IPS-20b (cell line): ENCODE measurements around the gene TFDP1.

ENCODE experiments used
- H3K27ac ChIP-seq: one replicate; pipeline ENCODE4 v1.5.1; 2013; ENCODE audit warnings: low read length
- H3K27me3 ChIP-seq: 2 replicates; pipeline ENCODE4 v1.6.1; 2013; ENCODE audit warnings: mild to moderate bottlenecking, low read length, inconsistent platforms; ENCODE audit not compliant: insufficient read depth
- H3K36me3 ChIP-seq: 2 replicates; pipeline ENCODE4 v1.6.1; 2013; ENCODE audit warnings: low read depth, mild to moderate bottlenecking, inconsistent platforms, low read length, moderate library complexity; ENCODE audit not compliant: insufficient read depth
- H3K4me1 ChIP-seq: 2 replicates; pipeline ENCODE4 v1.6.1; 2013; ENCODE audit warnings: mild to moderate bottlenecking, control low read depth, inconsistent platforms, low read length, moderate library complexity; ENCODE audit not compliant: insufficient read depth
- H3K4me3 ChIP-seq: 2 replicates; pipeline ENCODE4 v1.5.1; 2013; ENCODE audit warnings: mild to moderate bottlenecking, low read length, inconsistent platforms
- H3K9ac ChIP-seq: 2 replicates; pipeline ENCODE4 v1.6.1; 2013; ENCODE audit warnings: low read depth, mild to moderate bottlenecking, inconsistent platforms, low read length, moderate library complexity
- H3K9me3 ChIP-seq: 2 replicates; pipeline ENCODE4 v1.6.1; 2013; ENCODE audit warnings: mild to moderate bottlenecking, low read depth, low read length, inconsistent platforms; ENCODE audit not compliant: insufficient read depth

Gene TFDP1

DNA sequence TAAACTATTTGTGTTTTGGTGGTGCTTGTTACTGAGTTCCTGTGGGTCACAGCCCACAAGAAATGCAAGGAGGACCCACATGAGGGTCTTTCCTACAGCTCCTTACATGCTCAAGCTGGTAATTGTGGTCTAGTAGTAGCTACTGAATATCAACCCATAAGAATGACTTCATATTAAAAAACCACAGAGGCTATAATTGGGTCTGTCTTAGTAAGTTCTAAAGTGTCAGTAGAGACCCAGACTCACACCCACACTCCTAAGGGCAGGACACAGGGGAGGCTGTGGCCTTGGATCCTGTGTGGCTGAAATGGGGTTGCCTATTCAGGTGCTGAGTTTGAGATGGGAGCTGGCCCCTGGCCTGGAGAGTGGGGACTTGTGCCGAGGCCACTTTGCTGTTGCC, 19.6 kb downstream of the TFDP1 start:
- no peak overlapping the region for H3K27ac ChIP-seq
- H3K27me3 ChIP-seq: no peaks in the 10 kb centered on the region
- H3K9ac ChIP-seq: no peak overlapping the region

DNA sequence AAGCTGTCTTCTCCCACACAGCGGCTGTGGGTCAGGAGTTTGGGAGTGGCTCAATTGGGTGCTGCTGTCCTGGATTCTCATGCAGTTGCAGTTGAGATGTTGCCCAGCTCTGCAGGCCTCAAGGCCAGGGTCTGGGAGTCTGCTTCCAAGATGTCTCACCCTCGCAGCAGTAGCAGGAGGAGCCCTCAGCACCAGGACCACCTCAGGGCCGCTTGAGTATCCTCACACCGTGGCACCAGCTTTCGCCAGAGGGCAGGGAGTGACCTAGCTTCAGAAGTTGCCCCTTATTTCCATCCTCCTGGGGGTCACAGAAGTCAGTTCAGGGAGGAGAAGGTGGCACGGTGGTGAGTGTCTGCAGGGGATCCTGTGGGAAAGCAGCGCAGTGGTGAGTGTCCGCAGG, 20.9 kb downstream of the TFDP1 start:
- Histone ChIP-seq H3K27ac (no peak overlapping the region), H3K4me1 (peaks cover 6% of the 10 kb centered on the region; the same call in 1 of the 2 replicates), H3K27me3 (no peaks in the 10 kb centered on the region), H3K4me3 (no peak overlapping the region), H3K36me3 (peaks cover 9% of the 10 kb centered on the region; the same call in 1 of the 2 replicates), H3K9ac (no peak overlapping the region), H3K9me3 (no peaks in the 10 kb centered on the region)

More for the DNA sequence above, 19.6 kb downstream of the TFDP1 start:
- peaks cover 21% of the 10 kb centered on the region for H3K36me3 ChIP-seq
- H3K9me3 ChIP-seq: no peaks in the 10 kb centered on the region
- peaks cover 6% of the 10 kb centered on the region; the same call in 1 of the 2 replicates for H3K4me1 ChIP-seq
- H3K4me3 ChIP-seq: no peak overlapping the region

DNA sequence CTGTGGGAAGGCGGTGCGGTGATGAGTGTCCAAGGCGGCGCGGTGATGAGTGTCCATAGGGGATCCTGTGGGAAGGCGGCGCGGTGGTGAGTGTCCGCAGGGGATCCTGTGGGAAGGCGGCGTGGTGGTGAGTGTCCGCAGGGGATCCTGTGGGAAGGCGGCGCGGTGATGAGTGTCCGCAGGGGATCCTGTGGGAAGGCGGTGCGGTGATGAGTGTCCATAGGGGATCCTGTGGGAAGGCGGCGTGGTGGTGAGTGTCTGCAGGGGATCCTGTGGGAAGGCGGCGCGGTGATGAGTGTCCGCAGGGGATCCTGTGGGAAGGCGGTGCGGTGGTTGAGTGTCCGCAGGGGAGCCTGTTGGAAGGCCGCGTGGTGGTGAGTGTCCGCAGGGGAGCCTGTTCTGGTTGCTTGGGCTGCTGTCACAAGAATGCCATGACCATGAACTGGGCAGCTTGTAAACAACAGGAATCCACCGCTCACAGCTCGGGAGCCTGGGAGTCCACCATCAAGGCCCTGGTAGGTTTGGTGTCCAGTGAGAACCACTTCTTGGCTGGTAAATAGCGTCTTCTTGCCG, 21.4 kb downstream of the TFDP1 start:
- Histone ChIP-seq H3K36me3 (peaks cover 9% of the 10 kb centered on the region), H3K4me1 (peaks cover 6% of the 10 kb centered on the region; the same call in 1 of the 2 replicates), H3K9me3 (no peaks in the 10 kb centered on the region), H3K4me3 (no peak overlapping the region), H3K27me3 (no peaks in the 10 kb centered on the region), H3K9ac (no peak overlapping the region), H3K27ac (no peak overlapping the region)

DNA sequence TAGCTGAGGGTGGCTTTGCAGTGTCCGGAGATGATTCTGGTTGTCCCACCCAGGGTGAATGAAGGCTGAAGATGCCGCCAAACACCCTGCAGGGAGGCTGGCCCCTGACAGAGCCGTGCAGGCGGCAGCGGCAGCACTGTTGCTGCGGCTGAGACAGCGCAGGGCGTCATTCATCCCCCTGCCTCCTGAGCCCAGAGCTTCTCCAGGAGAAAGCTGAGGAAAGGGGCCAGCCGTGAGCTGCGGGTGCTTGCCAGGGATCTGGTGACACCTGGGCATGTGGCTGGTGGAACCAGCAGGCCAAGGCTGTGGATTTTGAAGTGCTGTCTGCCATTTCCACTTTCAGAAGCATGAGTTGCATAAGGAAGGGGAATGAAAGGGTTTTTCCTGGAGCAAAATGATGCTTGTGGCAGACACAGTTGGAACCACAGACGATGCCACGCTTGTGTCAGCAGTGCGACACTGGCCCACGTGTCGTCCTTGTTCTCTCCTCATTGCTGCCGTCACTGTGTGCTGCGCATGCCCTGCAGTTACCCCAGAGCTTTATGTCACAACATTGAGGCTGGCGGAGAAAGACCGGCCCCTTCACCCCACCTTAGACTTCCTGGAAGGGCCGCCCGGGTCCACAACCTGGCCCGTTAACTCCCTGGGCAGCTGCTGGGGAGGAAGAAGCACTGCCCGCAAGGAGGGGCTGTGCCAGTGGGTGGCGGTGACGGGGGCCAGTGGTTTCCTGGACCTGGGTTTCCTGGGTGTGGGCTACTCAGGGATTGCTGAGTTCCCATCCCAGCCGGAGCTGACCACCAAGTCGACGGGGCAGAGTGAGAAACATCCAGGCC, 22.7 kb downstream of the TFDP1 start:
- Histone ChIP-seq H3K27me3 (no peaks in the 10 kb centered on the region), H3K9me3 (no peaks in the 10 kb centered on the region), H3K4me1 (peaks cover 6% of the 10 kb centered on the region; the same call in 1 of the 2 replicates), H3K4me3 (no peak overlapping the region), H3K9ac (no peak overlapping the region), H3K36me3 (peaks cover 22% of the 10 kb centered on the region), H3K27ac (no peak overlapping the region)

DNA sequence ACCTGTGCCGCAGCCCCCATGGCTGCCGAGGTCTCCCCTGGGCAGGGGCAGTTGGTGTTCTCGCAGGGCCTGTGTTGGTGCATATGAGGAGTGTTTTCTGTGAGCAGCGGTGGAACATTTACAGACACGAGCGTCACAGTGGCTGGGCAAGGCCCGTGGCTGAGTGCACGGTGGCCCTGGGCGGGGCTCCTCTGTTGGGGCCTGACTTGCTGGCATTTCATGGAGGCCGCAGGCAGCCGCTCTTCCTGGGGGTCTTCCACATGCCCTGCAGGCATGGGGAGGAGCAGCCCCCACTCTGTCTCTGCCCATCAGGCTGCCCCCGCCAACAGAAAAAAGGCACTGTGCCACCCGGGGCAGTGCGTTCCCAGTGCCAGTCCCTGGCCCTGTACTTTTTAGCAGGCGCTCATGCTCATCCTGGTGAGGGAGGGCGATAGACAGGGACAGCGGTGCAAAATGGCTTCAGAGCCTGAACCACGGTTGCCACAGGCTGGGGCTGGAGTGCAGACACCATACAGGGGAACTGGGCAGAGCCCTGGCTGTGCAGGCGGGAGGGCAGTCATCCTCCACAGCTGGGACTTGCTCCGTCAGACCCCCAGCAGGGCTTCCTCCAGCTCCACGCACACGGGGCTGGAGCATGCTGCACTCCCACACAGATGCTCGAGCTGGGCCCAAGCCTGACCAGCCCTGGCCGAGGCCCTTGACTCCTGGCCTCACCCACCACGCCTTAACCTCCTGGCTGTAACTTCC, 23.5 kb downstream of the TFDP1 start:
- H3K4me3 ChIP-seq: no peak overlapping the region
- H3K27me3 ChIP-seq: no peaks in the 10 kb centered on the region
- H3K36me3 ChIP-seq: peaks cover 27% of the 10 kb centered on the region
- no peaks in the 10 kb centered on the region for H3K4me1 ChIP-seq
- no peaks in the 10 kb centered on the region for H3K9me3 ChIP-seq
- H3K27ac ChIP-seq: no peak overlapping the region
- H3K9ac ChIP-seq: no peak overlapping the region

DNA sequence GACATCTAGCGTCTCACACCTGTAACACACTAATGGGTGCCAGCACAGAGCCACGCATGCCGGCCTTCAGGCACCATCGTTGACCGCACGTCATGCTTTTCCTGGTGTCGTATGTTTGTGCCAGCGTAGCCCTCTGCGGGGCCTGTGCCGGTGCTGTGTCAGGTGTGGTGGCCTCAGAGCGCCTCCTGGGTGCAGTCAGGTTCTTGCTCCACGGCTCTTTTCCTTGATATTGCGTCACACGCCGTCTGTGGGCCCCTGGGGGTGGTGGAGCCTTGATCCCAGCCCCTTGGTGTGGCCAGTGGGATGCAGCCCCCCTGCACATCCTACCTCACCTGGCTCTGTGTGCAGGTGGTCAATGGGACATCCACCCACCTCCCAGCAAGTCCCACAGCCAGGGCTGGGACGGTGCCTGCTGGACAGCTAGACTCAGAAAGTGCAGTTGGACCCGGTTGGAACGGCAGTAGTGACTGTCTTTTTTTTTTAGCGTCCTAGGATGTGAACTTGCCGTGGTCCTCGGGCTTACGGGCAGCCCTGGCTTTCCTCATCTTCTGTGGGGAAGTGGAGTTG, 24.5 kb downstream of the TFDP1 start:
- Histone ChIP-seq H3K36me3 (peaks cover 36% of the 10 kb centered on the region), H3K27me3 (no peaks in the 10 kb centered on the region), H3K9ac (no peak overlapping the region), H3K9me3 (no peaks in the 10 kb centered on the region), H3K27ac (no peak overlapping the region), H3K4me3 (no peak overlapping the region), H3K4me1 (no peaks in the 10 kb centered on the region)

DNA sequence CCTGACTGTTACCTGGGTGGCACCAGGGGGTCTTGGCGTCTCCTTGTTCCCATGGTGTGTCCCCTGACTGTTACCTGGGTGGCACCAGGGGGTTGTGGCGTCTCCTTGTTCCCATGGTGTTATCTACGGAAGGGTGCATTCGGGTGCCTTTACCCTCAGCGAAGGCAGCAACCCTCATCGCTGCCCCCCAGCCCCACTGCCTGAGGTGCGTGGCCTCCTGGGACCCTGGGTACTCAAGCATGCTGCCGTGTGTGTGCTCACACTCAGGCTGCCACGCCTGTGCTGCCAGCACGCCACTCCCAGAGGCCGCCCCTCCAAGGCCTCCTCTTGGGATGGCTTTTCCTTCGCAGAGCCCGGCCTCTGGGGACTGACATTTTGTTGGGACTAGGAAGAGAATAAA, 25.1 kb downstream of the TFDP1 start:
- Histone ChIP-seq H3K4me1 (no peaks in the 10 kb centered on the region), H3K27ac (no peak overlapping the region)

DNA sequence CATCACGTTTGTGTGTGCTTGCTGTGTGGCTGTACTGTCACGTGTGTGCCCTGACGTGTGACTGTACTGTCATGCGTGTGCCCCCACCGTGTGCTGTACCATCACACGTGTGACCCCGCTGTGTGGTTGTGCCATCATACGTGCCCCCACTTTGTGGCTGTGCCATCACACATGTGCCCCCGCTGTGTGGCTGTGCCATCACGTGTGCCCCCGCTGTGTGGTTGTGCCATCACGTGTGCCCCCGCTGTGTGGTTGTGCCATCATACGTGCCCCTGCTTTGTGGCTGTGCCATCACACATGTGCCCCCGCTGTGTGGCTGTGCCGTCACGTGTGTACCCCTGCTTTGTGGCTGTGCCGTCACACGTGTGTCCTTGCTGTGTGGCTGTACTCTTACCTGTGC, 25.7 kb downstream of the TFDP1 start:
- no peaks in the 10 kb centered on the region for H3K4me1 ChIP-seq
- H3K4me3 ChIP-seq: no peak overlapping the region
- no peaks in the 10 kb centered on the region for H3K27me3 ChIP-seq
- no peak overlapping the region for H3K9ac ChIP-seq
- peaks cover 44% of the 10 kb centered on the region for H3K36me3 ChIP-seq
- no peak overlapping the region for H3K27ac ChIP-seq
- no peaks in the 10 kb centered on the region for H3K9me3 ChIP-seq

More for the DNA sequence above, 25.1 kb downstream of the TFDP1 start:
- Histone ChIP-seq H3K4me3 (no peak overlapping the region), H3K9me3 (no peaks in the 10 kb centered on the region), H3K36me3 (peaks cover 37% of the 10 kb centered on the region), H3K27me3 (no peaks in the 10 kb centered on the region), H3K9ac (no peak overlapping the region)

DNA sequence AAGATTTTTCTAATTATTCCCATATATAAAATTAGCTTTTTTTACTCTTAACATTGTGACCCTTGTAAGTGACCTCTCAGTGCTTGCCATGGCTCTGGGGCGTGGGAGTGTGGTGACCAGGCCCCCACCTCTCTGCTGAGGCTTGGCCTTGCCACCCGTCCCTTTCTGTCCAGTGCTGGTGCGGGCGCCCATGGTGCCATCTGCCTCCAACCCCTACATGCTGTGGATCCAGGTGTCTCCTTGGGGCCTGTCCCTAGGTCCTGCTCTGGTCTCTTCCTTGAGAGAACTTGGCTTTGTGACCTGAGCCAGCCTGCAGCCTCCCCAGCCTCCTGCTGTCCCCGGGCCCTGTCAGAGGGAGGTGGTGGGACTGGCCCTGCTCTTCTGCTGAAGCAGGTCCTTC, 27.4 kb downstream of the TFDP1 start:
- no peak overlapping the region for H3K4me3 ChIP-seq
- H3K4me1 ChIP-seq: peaks cover 10% of the 10 kb centered on the region
- no peaks in the 10 kb centered on the region for H3K9me3 ChIP-seq
- no peaks in the 10 kb centered on the region for H3K27me3 ChIP-seq
- no peak overlapping the region for H3K27ac ChIP-seq
- H3K36me3 ChIP-seq: peaks cover 48% of the 10 kb centered on the region
- no peak overlapping the region for H3K9ac ChIP-seq

DNA sequence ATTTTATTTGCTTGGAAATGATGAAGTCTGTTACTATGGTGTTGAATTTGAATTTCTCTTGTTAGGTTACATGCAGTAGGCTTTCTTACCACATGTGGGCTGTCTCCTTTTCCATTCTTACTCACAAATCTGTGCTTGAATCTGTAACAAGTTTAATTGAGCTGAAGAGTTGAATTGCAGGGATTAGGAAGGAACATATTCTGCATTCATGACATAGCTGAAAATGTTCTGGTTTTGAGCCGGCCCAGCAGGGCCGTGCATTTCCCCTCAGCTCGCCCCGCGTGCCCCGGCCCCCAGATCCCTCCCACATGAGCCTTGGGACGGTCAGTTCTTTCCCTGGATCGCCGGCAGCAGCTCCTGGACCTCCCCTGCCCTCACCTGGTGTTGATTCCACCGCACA, 28.1 kb downstream of the TFDP1 start:
- Histone ChIP-seq H3K27me3 (no peaks in the 10 kb centered on the region), H3K9ac (no peak overlapping the region), H3K9me3 (no peaks in the 10 kb centered on the region), H3K36me3 (peaks cover 48% of the 10 kb centered on the region), H3K27ac (no peak overlapping the region), H3K4me3 (no peak overlapping the region), H3K4me1 (peaks cover 11% of the 10 kb centered on the region)

DNA sequence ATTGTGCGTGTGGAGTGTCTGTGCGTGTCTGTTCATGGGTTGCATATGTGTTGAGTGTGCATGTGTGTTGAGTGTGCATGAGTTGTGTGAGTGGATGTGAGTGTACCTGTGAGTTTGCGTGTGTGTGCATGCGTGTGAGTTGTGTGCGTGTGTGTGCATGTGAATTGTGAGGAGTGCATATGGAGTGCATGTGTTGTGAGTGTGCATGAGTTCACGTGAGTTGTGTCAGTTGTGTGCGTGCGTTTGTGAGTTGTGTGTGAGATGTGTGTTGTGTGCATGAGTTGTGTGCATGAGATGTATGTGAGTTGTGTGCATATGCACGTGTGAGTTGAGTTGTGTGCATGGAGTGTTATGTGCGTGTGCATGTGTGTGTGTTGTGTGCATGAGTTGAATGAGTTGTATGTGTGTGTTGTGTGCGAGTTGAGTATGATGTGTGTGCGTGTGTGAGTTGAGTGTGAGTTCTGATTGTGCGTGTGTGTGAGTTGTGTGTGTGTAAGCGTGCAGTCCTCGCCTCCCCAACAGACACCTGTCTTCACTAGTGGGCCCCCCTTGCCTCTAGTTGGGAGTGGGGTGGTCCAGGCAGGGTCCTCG, 29.3 kb downstream of the TFDP1 start:
- H3K9ac ChIP-seq: no peak overlapping the region
- H3K27me3 ChIP-seq: no peaks in the 10 kb centered on the region
- peaks cover 45% of the 10 kb centered on the region for H3K36me3 ChIP-seq
- no peaks in the 10 kb centered on the region for H3K9me3 ChIP-seq
- no peak overlapping the region for H3K27ac ChIP-seq
- no peak overlapping the region for H3K4me3 ChIP-seq
- peaks cover 15% of the 10 kb centered on the region for H3K4me1 ChIP-seq
